Activated B cell treated with CpG ODN at 0.5 μM for 24 hours (primary cell): ENCODE data around the gene ZMAT1. TPM values are rescaled to one million over a fixed set of nuclear protein-coding genes. Genes with fewer than 3 reads are reported as not detected.
A peak's percentile ranks its signal among the peaks of the same experiment; 100 is the strongest.

Source experiments
- ATAC-seq: fragments of 200-7000 bp; cut with Tn5 transposase; one replicate; pipeline ENCODE4 v1.10.0; 2021; ENCODE audit warnings: low read depth, mild to moderate bottlenecking, moderate library complexity
- CTCF ChIA-PET: fragments of 350-600 bp; sonication (Branson Sonifier 250); formaldehyde crosslinking; loops from one replicate; lab custom pipeline; 2021; ENCODE audit warnings: antibody characterized with exemption; lab: Charles Lee
- POLR2A ChIA-PET: fragments of 350-600 bp; sonication (Branson Sonifier 250); formaldehyde crosslinking; loops from one replicate; lab custom pipeline; 2021; ENCODE audit warnings: antibody characterized with exemption; lab: Charles Lee
- DNase-seq: peaks from one replicate; pipeline ENCODE4 v3.0.0; 2022
- H3K27ac Mint-ChIP-seq: one replicate; pipeline ENCODE4 v1.8.0; 2020; ENCODE audit warnings: mixed read lengths
- H3K27me3 Mint-ChIP-seq: one replicate; pipeline ENCODE4 v1.8.0; 2021; ENCODE audit warnings: mixed read lengths
- H3K36me3 Mint-ChIP-seq: one replicate; pipeline ENCODE4 v1.8.0; 2021; ENCODE audit warnings: low read depth, mixed read lengths
- H3K4me1 Mint-ChIP-seq: one replicate; pipeline ENCODE4 v1.8.0; 2021; ENCODE audit warnings: mixed read lengths
- H3K4me3 Mint-ChIP-seq: one replicate; pipeline ENCODE4 v1.8.0; 2020; ENCODE audit warnings: mild to moderate bottlenecking, mixed read lengths
- H3K9me3 Mint-ChIP-seq: one replicate; pipeline ENCODE4 v1.8.0; 2020; ENCODE audit warnings: mixed read lengths
- CTCF ChIP-seq: fragments of 200-600 bp; IDR thresholded peaks from one replicate; pipeline ENCODE4 v1.8.0; 2022; ENCODE audit warnings: antibody characterized with exemption, mild to moderate bottlenecking
- intact Hi-C: fragments of 100-400 bp; cut with micrococcal nuclease; formaldehyde crosslinking; loops from one replicate; pipeline ENCODE4 v1.15.1; 2024
- total RNA-seq: library from RNA; stranded (reverse); gene quantifications from 2 replicates; pipeline ENCODE4 v1.2.3, GENCODE V29; 2022

Gene ZMAT1
- total RNA-seq, 1 donor from 2014 or later, result 19.8 TPM

GRCh38 chrX:101957174-101957573 lies 25.3 kb upstream of the ZMAT1 start:
- CTCF ChIA-PET, result no interaction called here
- no peak for ATAC-seq
- Mint-ChIP-seq H3K36me3 (no peaks in the 10 kb centered on the region), H3K4me1 (no peaks in the 10 kb centered on the region), H3K27ac (no peak overlapping the region), H3K27me3 (peaks cover 5% of the 10 kb centered on the region), H3K4me3 (no peak overlapping the region), H3K9me3 (peaks cover 3% of the 10 kb centered on the region)
- POLR2A ChIA-PET, result no interaction called here
- intact Hi-C loops, result no loop called here
- TF ChIP-seq CTCF, result no peak
- no peak for DNase-seq

- no peak for TF ChIP-seq CTCF
- POLR2A ChIA-PET, result no interaction called here
- intact Hi-C loops, result no loop called here
- no peak for DNase-seq
- Mint-ChIP-seq H3K4me1 (no peaks in the 10 kb centered on the region), H3K36me3 (no peaks in the 10 kb centered on the region), H3K4me3 (no peak overlapping the region), H3K27ac (no peak overlapping the region), H3K9me3 (peaks cover 3% of the 10 kb centered on the region), H3K27me3 (peaks cover 5% of the 10 kb centered on the region)
- CTCF ChIA-PET, result no interaction called here
- ATAC-seq, result no peak
Measured at GRCh38 chrX:101956556-101956955, 24.7 kb upstream of the ZMAT1 start.

- CTCF ChIA-PET, result no interaction called here
- intact Hi-C loops, result no loop called here
- H3K36me3 Mint-ChIP-seq, result no peaks in the 10 kb centered on the region
Measured at GRCh38 chrX:101950581-101950980, 18.8 kb upstream of the ZMAT1 start.

GRCh38 chrX:101932249-101932570 lies 383 bp upstream of the ZMAT1 start:
- Mint-ChIP-seq H3K27me3 (no peaks in the 10 kb centered on the region), H3K36me3 (peaks cover 4% of the 10 kb centered on the region), H3K27ac (peak overlapping the region; percentile 90), H3K4me3 (peak overlapping the region; percentile 80), H3K4me1 (peaks cover 12% of the 10 kb centered on the region), H3K9me3 (peaks cover 9% of the 10 kb centered on the region)
- no peak for TF ChIP-seq CTCF
- ChIA-PET POLR2A (interaction anchor here (0.6 to 2.0 kb wide), 20 partner anchors 11 to 1101 kb away, joined by 3 to 25 read pairs (median 4); partner anchors contain the start of genes ARMCX2, ARMCX5, ARMCX6 and BEX5), CTCF (no interaction called here)
- DNase-seq (no peak), ATAC-seq (no peak)
- intact Hi-C loops, result loop anchor here (1.0 to 5.0 kb wide), 2 partner anchors 133 to 665 kb away; partner anchors contain the start of gene ARMCX5

More at GRCh38 chrX:101950581-101950980, 18.8 kb upstream of the ZMAT1 start:
- TF ChIP-seq CTCF, result no peak
- POLR2A ChIA-PET, result no interaction called here
- ATAC-seq, result no peak
- Mint-ChIP-seq H3K27ac (no peak overlapping the region), H3K4me1 (peaks cover 6% of the 10 kb centered on the region), H3K9me3 (peaks cover 3% of the 10 kb centered on the region), H3K27me3 (peaks cover 4% of the 10 kb centered on the region), H3K4me3 (no peak overlapping the region)
- no peak for DNase-seq

- ATAC-seq, result peak; percentile 9
- peaks cover 14% of the 10 kb centered on the region for H3K4me1 Mint-ChIP-seq
- ChIA-PET POLR2A (interaction anchor here (0.6 to 2.0 kb wide), 15 partner anchors 10 to 1324 kb away, joined by 3 to 25 read pairs (median 4); partner anchors contain the start of genes ARMCX2, ARMCX5, BEX5 and CENPI), CTCF (no interaction called here)
- H3K27ac Mint-ChIP-seq, result peak overlapping the region; percentile 93
- TF ChIP-seq CTCF, result no peak
- no peaks in the 10 kb centered on the region for H3K27me3 Mint-ChIP-seq
- intact Hi-C loops, result loop anchor here (5.0 kb wide), 1 partner anchor 666 kb away; the partner anchor contains the start of gene ARMCX5
- peaks cover 4% of the 10 kb centered on the region for H3K36me3 Mint-ChIP-seq
- peaks cover 9% of the 10 kb centered on the region for H3K9me3 Mint-ChIP-seq
- peak overlapping the region; percentile 87 for H3K4me3 Mint-ChIP-seq
- DNase-seq, result no peak
Measured at GRCh38 chrX:101931136-101931487, 715 bp downstream of the ZMAT1 start.
